Karpas-422 (cell line): ENCODE data around the gene PRAMEF1. TPM values are rescaled to one million over a fixed set of nuclear protein-coding genes. Genes with fewer than 3 reads are reported as not detected.
"Not testable (repeated sequence)": the region's sequence is repeated elsewhere in the genome, so short reads cannot be mapped to it uniquely, and the experiment has no call there.

ENCODE experiments used
- DNase-seq: peaks from one replicate; pipeline ENCODE4 v3.0.0-alpha.2; 2015
- H2AFZ ChIP-seq: fragments of 200-600 bp; sonication (generic); 2 replicates; pipeline ENCODE4 v1.6.1; 2014; ENCODE audit warnings: antibody characterized with exemption, low read length, mixed read lengths
- H3K27ac ChIP-seq: fragments of 200-600 bp; sonication (generic); 2 replicates; pipeline ENCODE4 v1.5.1; 2014; ENCODE audit warnings: mild to moderate bottlenecking, low read length, moderate library complexity
- H3K27me3 ChIP-seq: fragments of 200-600 bp; sonication (generic); 2 replicates; pipeline ENCODE4 v1.6.1; 2014; ENCODE audit warnings: low read length, mixed read lengths
- H3K36me3 ChIP-seq: fragments of 200-600 bp; sonication (generic); 2 replicates; pipeline ENCODE4 v1.6.1; 2014; ENCODE audit warnings: low read length, mixed read lengths; ENCODE audit not compliant: insufficient read depth
- H3K4me1 ChIP-seq: fragments of 200-600 bp; sonication (generic); 2 replicates; pipeline ENCODE4 v1.6.1; 2014; ENCODE audit warnings: mild to moderate bottlenecking, low read length, mixed read lengths
- H3K4me2 ChIP-seq: fragments of 200-600 bp; sonication (generic); 2 replicates; pipeline ENCODE4 v1.6.1; 2014; ENCODE audit warnings: low read length, low read depth, mild to moderate bottlenecking; ENCODE audit not compliant: poor library complexity, severe bottlenecking
- H3K4me3 ChIP-seq: fragments of 200-600 bp; sonication (generic); 2 replicates; pipeline ENCODE4 v1.5.1; 2014; ENCODE audit warnings: mild to moderate bottlenecking, antibody characterized with exemption, low read length, mixed read lengths
- H3K79me2 ChIP-seq: fragments of 200-600 bp; sonication (generic); 2 replicates; pipeline ENCODE4 v1.6.1; 2014; ENCODE audit warnings: mild to moderate bottlenecking, low read length, mixed read lengths
- H3K9ac ChIP-seq: fragments of 200-600 bp; sonication (generic); 2 replicates; pipeline ENCODE4 v1.6.0; 2014; ENCODE audit warnings: low read length
- H3K9me2 ChIP-seq: fragments of 200-600 bp; sonication (generic), shearing (Covaris generic); replicated peaks from 2 replicates; pipeline ENCODE4 v1.6.0; 2014; ENCODE audit warnings: mild to moderate bottlenecking, low read length, moderate library complexity; ENCODE audit not compliant: insufficient read depth
- H3K9me3 ChIP-seq: fragments of 300-700, 200-600 bp; sonication (generic); 2 replicates; pipeline ENCODE4 v1.6.1; 2014; ENCODE audit warnings: low read length, mixed read lengths
- H4K20me1 ChIP-seq: fragments of 200-600 bp; sonication (generic); 2 replicates; pipeline ENCODE4 v1.6.1; 2014; ENCODE audit warnings: mild to moderate bottlenecking, antibody characterized with exemption, low read length, low read depth; ENCODE audit not compliant: insufficient read depth
- total RNA-seq: library from RNA; depleted of rRNA; stranded (reverse); fragments of >200 nt; shearing (Covaris generic); gene quantifications from 2 replicates; pipeline ENCODE4 v1.2.3, GENCODE V29; 2014; ENCODE audit warnings: low replicate concordance

PRAMEF1 gene
- total RNA-seq, 1 experiment from 2014 or later = not detected

- Histone ChIP-seq H3K27me3 (no peaks in the 10 kb centered on the region), H2AFZ (no peak overlapping the region), H3K9me2 (no peaks in the 10 kb centered on the region), H3K9ac (no peak overlapping the region), H3K4me3 (no peak overlapping the region), H3K4me1 (no peaks in the 10 kb centered on the region), H3K36me3 (no peaks in the 10 kb centered on the region), H4K20me1 (no peaks in the 10 kb centered on the region), H3K4me2 (no peak overlapping the region), H3K79me2 (no peaks in the 10 kb centered on the region), H3K9me3 (no peaks in the 10 kb centered on the region), H3K27ac (no peak overlapping the region)
- DNase-seq = no peak
Measured at GRCh38 chr1:12778061-12778460, 13.1 kb upstream of the PRAMEF1 start.

GRCh38 chr1:12778907-12779306, 12.3 kb upstream of the PRAMEF1 start:
- H3K36me3 ChIP-seq = no peaks in the 10 kb centered on the region
- no peaks in the 10 kb centered on the region for H3K4me1 ChIP-seq
- no peaks in the 10 kb centered on the region for H4K20me1 ChIP-seq
- no peaks in the 10 kb centered on the region for H3K27me3 ChIP-seq
- H3K4me2 ChIP-seq = no peak overlapping the region
- H3K9me3 ChIP-seq = no peaks in the 10 kb centered on the region
- no peaks in the 10 kb centered on the region for H3K9me2 ChIP-seq
- no peak overlapping the region for H3K4me3 ChIP-seq
- H3K9ac ChIP-seq = no peak overlapping the region
- no peak for DNase-seq
- no peak overlapping the region for H3K27ac ChIP-seq
- no peak overlapping the region for H2AFZ ChIP-seq
- H3K79me2 ChIP-seq = no peaks in the 10 kb centered on the region

- H3K36me3 ChIP-seq, H3K27ac ChIP-seq, H3K79me2 ChIP-seq, H3K9ac ChIP-seq, H3K9me3 ChIP-seq, H3K4me1 ChIP-seq, H4K20me1 ChIP-seq, H3K4me3 ChIP-seq, DNase-seq, H2AFZ ChIP-seq, H3K9me2 ChIP-seq, H3K4me2 ChIP-seq, H3K27me3 ChIP-seq: not testable (repeated sequence)
Measured at GRCh38 chr1:12781488-12781887, 9.7 kb upstream of the PRAMEF1 start.

- not testable (repeated sequence) for H3K9me2 ChIP-seq, H2AFZ ChIP-seq
- peak; percentile 76 for DNase-seq
Measured at GRCh38 chr1:12783783-12784182, 7.4 kb upstream of the PRAMEF1 start.

GRCh38 chr1:12784729-12785128, 6.5 kb upstream of the PRAMEF1 start:
- not testable (repeated sequence) for H3K27me3 ChIP-seq, H3K4me2 ChIP-seq, H3K79me2 ChIP-seq, H2AFZ ChIP-seq, H3K9me3 ChIP-seq, H4K20me1 ChIP-seq, H3K9ac ChIP-seq, H3K9me2 ChIP-seq, H3K4me3 ChIP-seq, H3K27ac ChIP-seq, H3K36me3 ChIP-seq, H3K4me1 ChIP-seq
- peak; percentile 41 for DNase-seq

More at GRCh38 chr1:12783783-12784182, 7.4 kb upstream of the PRAMEF1 start:
- H3K9me3 ChIP-seq, H4K20me1 ChIP-seq, H3K79me2 ChIP-seq, H3K4me1 ChIP-seq, H3K27ac ChIP-seq, H3K9ac ChIP-seq, H3K36me3 ChIP-seq, H3K4me2 ChIP-seq, H3K27me3 ChIP-seq, H3K4me3 ChIP-seq: not testable (repeated sequence)

- Histone ChIP-seq H3K36me3 (no peaks in the 10 kb centered on the region), H3K27ac (no peak overlapping the region), H3K9ac (no peak overlapping the region), H4K20me1 (no peaks in the 10 kb centered on the region), H3K9me3 (no peaks in the 10 kb centered on the region), H3K4me2 (no peak overlapping the region), H3K27me3 (no peaks in the 10 kb centered on the region), H3K4me3 (no peak overlapping the region), H3K4me1 (no peaks in the 10 kb centered on the region), H3K79me2 (no peaks in the 10 kb centered on the region), H3K9me2 (no peaks in the 10 kb centered on the region), H2AFZ (no peak overlapping the region)
- no peak for DNase-seq
Measured at GRCh38 chr1:12798911-12799310, 7.7 kb downstream of the PRAMEF1 start.

- no peaks in the 10 kb centered on the region for H3K36me3 ChIP-seq
- H2AFZ ChIP-seq = no peak overlapping the region
- no peaks in the 10 kb centered on the region for H3K9me2 ChIP-seq
- no peaks in the 10 kb centered on the region for H3K79me2 ChIP-seq
- H3K4me2 ChIP-seq = no peak overlapping the region
- no peaks in the 10 kb centered on the region for H4K20me1 ChIP-seq
- DNase-seq = no peak
- no peaks in the 10 kb centered on the region for H3K9me3 ChIP-seq
- no peak overlapping the region for H3K4me3 ChIP-seq
- H3K27me3 ChIP-seq = no peaks in the 10 kb centered on the region
- H3K27ac ChIP-seq = no peak overlapping the region
- no peak overlapping the region for H3K9ac ChIP-seq
- H3K4me1 ChIP-seq = no peaks in the 10 kb centered on the region
Measured at GRCh38 chr1:12799730-12800129, 8.5 kb downstream of the PRAMEF1 start.

GRCh38 chr1:12809933-12810332, 18.7 kb downstream of the PRAMEF1 start:
- H3K36me3 ChIP-seq = no peaks in the 10 kb centered on the region
- H3K9me3 ChIP-seq = no peaks in the 10 kb centered on the region
- no peak overlapping the region for H3K4me2 ChIP-seq
- H3K27ac ChIP-seq = no peak overlapping the region
- H3K9me2 ChIP-seq = no peaks in the 10 kb centered on the region
- no peak overlapping the region for H3K9ac ChIP-seq
- H2AFZ ChIP-seq = no peak overlapping the region
- no peaks in the 10 kb centered on the region for H3K79me2 ChIP-seq
- no peak for DNase-seq
- H3K4me1 ChIP-seq = no peaks in the 10 kb centered on the region
- H3K4me3 ChIP-seq = no peak overlapping the region
- no peaks in the 10 kb centered on the region for H4K20me1 ChIP-seq
- H3K27me3 ChIP-seq = no peaks in the 10 kb centered on the region
